Head of caudate nucleus (tissue), 42 donors: ENCODE measurements around the gene TMA7B.

Experiments used
- DNase-seq, 42 donors: peaks; one replicate each; pipeline versions ENCODE4 v3.0.0 to v3.0.0-alpha.2; 2020 to 2021; ENCODE audit warnings: mixed read lengths in 7 of 42
- intact Hi-C: fragments of 100-400 bp; cut with DNase I; formaldehyde crosslinking; loops from one replicate; pipeline ENCODE4 v1.15.0; 2022

The TMA7B gene

GRCh38 chr22:39932166-39932565 is 28.0 kb upstream of the TMA7B start:
- intact Hi-C loops = no loop called here

GRCh38 chr22:39932918-39933649 is 27.1 kb upstream of the TMA7B start:
- intact Hi-C loops = no loop called here
- peak in 1 of 42 donors; percentile 32 for DNase-seq

More at GRCh38 chr22:39932166-39932565, 28.0 kb upstream of the TMA7B start:
- DNase-seq = no peak

GRCh38 chr22:39933741-39934140 is 26.5 kb upstream of the TMA7B start:
- intact Hi-C loops = no loop called here
- DNase-seq = no peak

- peak in 9 of 42 donors; percentile 12 to 51 (median 39) for DNase-seq
- intact Hi-C loops = no loop called here
Observed at GRCh38 chr22:39935116-39935515, 25.1 kb upstream of the TMA7B start.

GRCh38 chr22:39935612-39936011 is 24.6 kb upstream of the TMA7B start:
- DNase-seq = no peak
- intact Hi-C loops = no loop called here

- intact Hi-C loops = no loop called here
- no peak for DNase-seq
Observed at GRCh38 chr22:39936523-39937145, 23.6 kb upstream of the TMA7B start.

GRCh38 chr22:39937906-39938305 is 22.3 kb upstream of the TMA7B start:
- DNase-seq = no peak
- intact Hi-C loops = no loop called here

- intact Hi-C loops = no loop called here
- peak in 12 of 42 donors; percentile 10 to 46 (median 25) for DNase-seq
Observed at GRCh38 chr22:39938509-39939111, 21.6 kb upstream of the TMA7B start.

GRCh38 chr22:39939830-39940229 is 20.4 kb upstream of the TMA7B start:
- intact Hi-C loops = no loop called here
- no peak for DNase-seq

GRCh38 chr22:39940757-39941305 is 19.4 kb upstream of the TMA7B start:
- DNase-seq = peak in 5 of 42 donors; percentile 10 to 58 (median 41)
- intact Hi-C loops = no loop called here

GRCh38 chr22:39941601-39942000 is 18.6 kb upstream of the TMA7B start:
- intact Hi-C loops = no loop called here
- no peak for DNase-seq

GRCh38 chr22:39942439-39943230 is 17.6 kb upstream of the TMA7B start:
- intact Hi-C loops = no loop called here
- no peak for DNase-seq

GRCh38 chr22:39943337-39943736 is 16.9 kb upstream of the TMA7B start:
- intact Hi-C loops = no loop called here
- DNase-seq = no peak

GRCh38 chr22:39943953-39944872 is 16.0 kb upstream of the TMA7B start:
- no peak for DNase-seq
- intact Hi-C loops = no loop called here

GRCh38 chr22:39946126-39946502 is 14.1 kb upstream of the TMA7B start:
- no peak for DNase-seq
- intact Hi-C loops = no loop called here

- peak in 13 of 42 donors; percentile 12 to 54 (median 29) for DNase-seq
- intact Hi-C loops = no loop called here
Observed at GRCh38 chr22:39946503-39947219, 13.5 kb upstream of the TMA7B start.
